H9 (cell line): ENCODE data around the gene GGT6. TPM values are rescaled to one million over a fixed set of nuclear protein-coding genes. Genes with fewer than 3 reads are reported as not detected.

ENCODE experiments used
- DNase-seq: peaks from one replicate; pipeline ENCODE4 v3.0.0-alpha.2; 2017
- H2AFZ ChIP-seq: one replicate; pipeline ENCODE4 v1.6.1; 2013; ENCODE audit warnings: mild to moderate bottlenecking, low read length, control low read depth, moderate library complexity
- H2AK5ac ChIP-seq: 2 replicates; pipeline ENCODE4 v1.6.1; 2013; ENCODE audit warnings: low read length, control low read depth, mixed read lengths; ENCODE audit not compliant: insufficient read length
- H2BK120ac ChIP-seq: one replicate; pipeline ENCODE4 v1.6.1; 2013; ENCODE audit warnings: low read depth, mild to moderate bottlenecking, low read length, control low read depth, inconsistent platforms; ENCODE audit not compliant: poor library complexity, severe bottlenecking
- H2BK12ac ChIP-seq: 2 replicates; pipeline ENCODE4 v1.6.1; 2013; ENCODE audit warnings: low read length, control low read depth, mixed read lengths, low read depth; ENCODE audit not compliant: insufficient read length
- H2BK15ac ChIP-seq: 2 replicates; pipeline ENCODE4 v1.6.1; 2013; ENCODE audit warnings: low read depth, low read length, control low read depth
- H2BK20ac ChIP-seq: one replicate; pipeline ENCODE4 v1.6.1; 2013; ENCODE audit warnings: low read depth, mild to moderate bottlenecking, low read length, control low read depth, inconsistent platforms; ENCODE audit not compliant: poor library complexity, severe bottlenecking
- H2BK5ac ChIP-seq: 2 replicates; pipeline ENCODE4 v1.6.1; 2013; ENCODE audit warnings: low read length, control low read depth, mixed read lengths; ENCODE audit not compliant: insufficient read length
- H3K14ac ChIP-seq: 2 replicates; pipeline ENCODE4 v1.6.1; 2013; ENCODE audit warnings: low read length, control low read depth; ENCODE audit not compliant: insufficient read depth
- H3K18ac ChIP-seq: 2 replicates; pipeline ENCODE4 v1.6.1; 2013; ENCODE audit warnings: low read depth, mild to moderate bottlenecking, mixed read lengths, low read length, control low read depth; ENCODE audit not compliant: insufficient read length
- H3K23ac ChIP-seq: 2 replicates; pipeline ENCODE4 v1.6.1; 2013; ENCODE audit warnings: low read length, control low read depth, mixed read lengths, low read depth; ENCODE audit not compliant: insufficient read length
- H3K23me2 ChIP-seq: 2 replicates; pipeline ENCODE4 v1.6.1; 2013; ENCODE audit warnings: low read depth, mild to moderate bottlenecking, mixed read lengths, low read length, control low read depth; ENCODE audit not compliant: insufficient read length, poor library complexity, severe bottlenecking
- H3K27ac ChIP-seq: 2 replicates; pipeline ENCODE4 v1.5.1; 2013; ENCODE audit warnings: low read length, control low read depth, mixed read lengths, low read depth; ENCODE audit not compliant: insufficient read length
- H3K27me3 ChIP-seq: 2 replicates; pipeline ENCODE4 v1.6.1; 2013; ENCODE audit warnings: low read length, control low read depth, inconsistent platforms; ENCODE audit not compliant: insufficient read depth
- H3K4ac ChIP-seq: 2 replicates; pipeline ENCODE4 v1.6.1; 2013; ENCODE audit warnings: low read depth, mild to moderate bottlenecking, control low read depth, inconsistent platforms, low read length, moderate library complexity
- H3K4me1 ChIP-seq: 2 replicates; pipeline ENCODE4 v1.6.1; 2013; ENCODE audit warnings: low read length, control low read depth, inconsistent platforms; ENCODE audit not compliant: insufficient read depth
- H3K4me2 ChIP-seq: 2 replicates; pipeline ENCODE4 v1.6.1; 2013; ENCODE audit warnings: low read length, control low read depth, mixed read lengths; ENCODE audit not compliant: insufficient read length, insufficient read depth
- H3K56ac ChIP-seq: 2 replicates; pipeline ENCODE4 v1.6.1; 2013; ENCODE audit warnings: low read depth, mild to moderate bottlenecking, mixed read lengths, low read length, control low read depth; ENCODE audit not compliant: insufficient read length
- H3K79me1 ChIP-seq: 2 replicates; pipeline ENCODE4 v1.6.1; 2013; ENCODE audit warnings: low read depth, mild to moderate bottlenecking, moderate library complexity, low read length, control low read depth, inconsistent platforms; ENCODE audit not compliant: insufficient read depth, poor library complexity, severe bottlenecking
- H3K79me2 ChIP-seq: 2 replicates; pipeline ENCODE4 v1.6.1; 2013; ENCODE audit warnings: low read length, control low read depth, inconsistent platforms; ENCODE audit not compliant: insufficient read depth
- H3K9ac ChIP-seq: 2 replicates; pipeline ENCODE4 v1.6.1; 2013; ENCODE audit warnings: low read length, control low read depth, mixed read lengths; ENCODE audit not compliant: insufficient read length; ENCODE audit errors: extremely low read depth
- H3K9me3 ChIP-seq: one replicate; pipeline ENCODE4 v1.6.1; 2013; ENCODE audit warnings: low read depth, low read length, inconsistent platforms; ENCODE audit not compliant: control insufficient read depth
- H3T11ph ChIP-seq: one replicate; pipeline ENCODE4 v1.6.1; 2013; ENCODE audit warnings: mild to moderate bottlenecking, low read length, control low read depth, inconsistent platforms
- H4K20me1 ChIP-seq: one replicate; pipeline ENCODE4 v1.6.1; 2013; ENCODE audit not compliant: control insufficient read depth, insufficient read length, insufficient read depth
- H4K5ac ChIP-seq: 2 replicates; pipeline ENCODE4 v1.6.1; 2013; ENCODE audit warnings: low read depth, mild to moderate bottlenecking, mixed read lengths, low read length, control low read depth; ENCODE audit not compliant: insufficient read length
- H4K8ac ChIP-seq: replicated peaks from 2 replicates; pipeline ENCODE4 v1.6.1; 2013; ENCODE audit warnings: low read length, control low read depth, mixed read lengths, low read depth; ENCODE audit not compliant: insufficient read length
- H4K91ac ChIP-seq: 2 replicates; pipeline ENCODE4 v1.6.1; 2013; ENCODE audit warnings: low read depth, mild to moderate bottlenecking, moderate library complexity, mixed read lengths, low read length, control low read depth; ENCODE audit not compliant: insufficient read length
- H3K27ac Mint-ChIP-seq, 3 experiments: 2 replicates in 2 of 3; 3 replicates in 1 of 3; pipeline ENCODE4 v1.8.0; 2020 to 2021; ENCODE audit warnings: mixed read lengths in 3 of 3, mild to moderate bottlenecking in 1 of 3, moderate library complexity in 1 of 3
- H3K27me3 Mint-ChIP-seq: 2 replicates; pipeline ENCODE4 v1.8.0; 2021; ENCODE audit warnings: low read depth, mild to moderate bottlenecking, moderate library complexity, mixed read lengths
- H3K36me3 Mint-ChIP-seq, 3 experiments: 2 replicates in 2 of 3; 3 replicates in 1 of 3; pipeline ENCODE4 v1.8.0; 2020 to 2021; ENCODE audit warnings: low read depth in 3 of 3, mixed read lengths in 3 of 3; ENCODE audit not compliant: insufficient read depth in 1 of 3
- H3K4me1 Mint-ChIP-seq, 2 experiments: 2 replicates each; pipeline ENCODE4 v1.8.0; 2020; ENCODE audit warnings: mixed read lengths in 2 of 2
- H3K4me3 Mint-ChIP-seq, 2 experiments: 2 replicates in 1 of 2; 3 replicates in 1 of 2; pipeline ENCODE4 v1.8.0; 2020 to 2021; ENCODE audit warnings: mild to moderate bottlenecking in 2 of 2, mixed read lengths in 2 of 2, moderate library complexity in 1 of 2
- H3K9me3 Mint-ChIP-seq, 2 experiments: 2 replicates in 1 of 2; 3 replicates in 1 of 2; pipeline ENCODE4 v1.8.0; 2020; ENCODE audit warnings: mild to moderate bottlenecking in 2 of 2, mixed read lengths in 2 of 2, moderate library complexity in 1 of 2
- WGBS: extraction: QIAGEN DNeasy Blood & Tissue Kit; methylation state at CpG from one replicate; pipeline ENCODE4 v1.1.7; 2013; ENCODE audit warnings: missing lambda C conversion rate, low lambda C conversion rate, mixed read lengths; ENCODE audit not compliant: insufficient read length; ENCODE audit errors: extremely low coverage; 5-methylcytosine and 5-hydroxymethylcytosine counted together
- total RNA-seq: library from RNA; stranded (reverse); gene quantifications from 2 replicates; pipeline ENCODE4 v1.2.1, GENCODE V29; 2021
- TF ChIP-seq, protein P1 (sequence below): fragments of 200-600 bp; sonication (generic); conservative IDR thresholded peaks from 3 replicates; pipeline ENCODE4 v1.8.0; 2021; ENCODE audit warnings: antibody characterized with exemption, mild to moderate bottlenecking

Gene GGT6
- total RNA-seq, 1 experiment from 2014 or later: 0.17 TPM

DNA sequence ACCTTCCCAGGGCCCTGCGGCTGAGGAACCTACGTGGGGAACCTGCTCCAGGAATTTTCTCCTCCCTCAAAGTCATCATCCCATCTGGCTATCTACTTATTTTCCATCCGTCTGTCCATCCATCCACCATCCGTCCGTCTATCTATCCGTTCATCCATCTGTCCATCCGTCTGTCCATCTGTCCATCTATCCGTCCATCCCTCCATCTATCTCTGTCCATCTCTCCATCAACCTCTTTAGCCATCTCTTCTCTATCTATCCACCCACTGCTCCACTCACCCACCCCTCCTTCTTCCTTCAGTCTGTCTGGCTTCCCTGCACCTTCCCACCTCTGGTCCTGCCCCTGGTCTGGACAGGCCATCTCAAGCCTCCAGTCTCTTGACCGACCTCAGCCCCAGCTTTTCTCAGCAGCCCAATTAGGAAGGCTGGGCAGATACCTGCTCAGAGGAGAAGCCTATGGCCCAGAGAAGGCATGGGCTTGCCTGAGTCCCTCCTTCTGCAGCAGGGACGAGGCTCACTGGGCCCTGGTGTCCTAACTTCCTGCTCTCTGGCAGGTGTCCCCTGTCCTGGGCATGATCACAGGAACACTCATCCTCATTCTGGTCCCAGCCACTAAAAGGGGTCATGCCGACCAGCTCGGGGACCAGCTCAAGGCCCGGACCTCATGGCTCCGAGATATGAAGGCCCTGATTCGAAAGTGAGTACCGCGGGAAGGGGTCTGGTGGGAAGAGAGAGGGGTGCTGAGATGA is 28.2 kb downstream of the GGT6 start:
- Histone ChIP-seq H3K79me1 (no peaks in the 10 kb centered on the region), H3K56ac (no peak overlapping the region), H4K5ac (no peak overlapping the region), H3K4me1 (no peaks in the 10 kb centered on the region; the same call in 1 of the 2 replicates), H2BK12ac (no peak overlapping the region), H2AFZ (no peak overlapping the region), H3K18ac (no peak overlapping the region), H3K9ac (no peak overlapping the region), H2BK20ac (no peak overlapping the region), H2BK120ac (no peak overlapping the region), H3K9me3 (no peaks in the 10 kb centered on the region), H4K91ac (no peak overlapping the region), H3K79me2 (no peaks in the 10 kb centered on the region), H4K8ac (no peak overlapping the region), H2AK5ac (no peak overlapping the region), H4K20me1 (peaks cover under 1% of the 10 kb centered on the region), H2BK5ac (no peak overlapping the region), H3K4ac (no peak overlapping the region), H3K27me3 (peaks cover 3% of the 10 kb centered on the region; the same call in 1 of the 2 replicates), H2BK15ac (no peak overlapping the region), H3K27ac (no peak overlapping the region), H3K23ac (no peak overlapping the region), H3T11ph (no peak overlapping the region), H3K4me2 (no peak overlapping the region), H3K14ac (no peak overlapping the region), H3K23me2 (no peaks in the 10 kb centered on the region)
- Mint-ChIP-seq H3K27me3 (peaks cover 77% of the 10 kb centered on the region), H3K36me3 (peaks cover 0 to 2% (median 0%) of the 10 kb centered on the region in 3 experiments; a peak in 2 of 7 replicates), H3K27ac (no peak overlapping the region), H3K9me3 (no peaks in the 10 kb centered on the region), H3K4me1 (peaks cover 25 to 26% of the 10 kb centered on the region in 2 experiments), H3K4me3 (no peak overlapping the region)
- TF ChIP-seq, protein P1, sequence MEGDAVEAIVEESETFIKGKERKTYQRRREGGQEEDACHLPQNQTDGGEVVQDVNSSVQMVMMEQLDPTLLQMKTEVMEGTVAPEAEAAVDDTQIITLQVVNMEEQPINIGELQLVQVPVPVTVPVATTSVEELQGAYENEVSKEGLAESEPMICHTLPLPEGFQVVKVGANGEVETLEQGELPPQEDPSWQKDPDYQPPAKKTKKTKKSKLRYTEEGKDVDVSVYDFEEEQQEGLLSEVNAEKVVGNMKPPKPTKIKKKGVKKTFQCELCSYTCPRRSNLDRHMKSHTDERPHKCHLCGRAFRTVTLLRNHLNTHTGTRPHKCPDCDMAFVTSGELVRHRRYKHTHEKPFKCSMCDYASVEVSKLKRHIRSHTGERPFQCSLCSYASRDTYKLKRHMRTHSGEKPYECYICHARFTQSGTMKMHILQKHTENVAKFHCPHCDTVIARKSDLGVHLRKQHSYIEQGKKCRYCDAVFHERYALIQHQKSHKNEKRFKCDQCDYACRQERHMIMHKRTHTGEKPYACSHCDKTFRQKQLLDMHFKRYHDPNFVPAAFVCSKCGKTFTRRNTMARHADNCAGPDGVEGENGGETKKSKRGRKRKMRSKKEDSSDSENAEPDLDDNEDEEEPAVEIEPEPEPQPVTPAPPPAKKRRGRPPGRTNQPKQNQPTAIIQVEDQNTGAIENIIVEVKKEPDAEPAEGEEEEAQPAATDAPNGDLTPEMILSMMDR: no peak
- no peak for DNase-seq
- no CpG with 5 or more reads among the region's 17 CpGs for WGBS
